Colonic mucosa (tissue), 4 donors: ENCODE results near the gene YWHAE. TPM values are rescaled to one million over a fixed set of nuclear protein-coding genes. Genes with fewer than 3 reads are reported as not detected.

ENCODE experiments used
- DNase-seq: peaks from one replicate; pipeline ENCODE4 v3.0.0-alpha.2; 2020
- H3K27ac ChIP-seq: fragments of 200-600 bp; one replicate; pipeline ENCODE4 v1.8.0; 2021
- H3K27me3 ChIP-seq: fragments of 200-600 bp; one replicate; pipeline ENCODE4 v1.8.0; 2021
- H3K36me3 ChIP-seq: fragments of 200-600 bp; one replicate; pipeline ENCODE4 v1.8.0; 2021
- H3K4me1 ChIP-seq: fragments of 200-600 bp; one replicate; pipeline ENCODE4 v1.8.0; 2021; ENCODE audit warnings: mild to moderate bottlenecking
- H3K4me3 ChIP-seq: fragments of 200-600 bp; one replicate; pipeline ENCODE4 v1.8.0; 2021
- H3K9ac ChIP-seq, 2 donors: one replicate each; pipeline ENCODE4 v1.7.0; 2013; ENCODE audit warnings: control low read depth in 2 of 2, low read depth in 2 of 2, low read length in 2 of 2
- H3K9me3 ChIP-seq: fragments of 200-600 bp; one replicate; pipeline ENCODE4 v1.8.0; 2021
- intact Hi-C: fragments of 100-400 bp; cut with DNase I; formaldehyde crosslinking; loops from one replicate; pipeline ENCODE4 v1.14.1; 2022
- total RNA-seq, 2 donors: library from RNA; stranded (reverse); fragmentation: NEBNext Ultra II Directional in 1 of 2; extraction: Animal tissue kit (Norgen Biotek cat#: 25700) in 1 of 2; gene quantifications; one replicate each; pipeline ENCODE4 v1.2.1, GENCODE V29; 2021
- TF ChIP-seq, protein P1 (sequence below): fragments of 200-600 bp; IDR thresholded peaks from one replicate; pipeline ENCODE4 v1.8.0; 2022; ENCODE audit warnings: antibody characterized with exemption, mild to moderate bottlenecking
- donor health status: healthy.
- donor health status: DM: no; HTN: no; CAD: no.
- donor health status: DM: no; HTN: no; CAD: no.

YWHAE gene
- total RNA-seq, 2 donors from 2014 or later, result 533 to 644 TPM

GRCh38 chr17:1302761-1303160, 97.3 kb downstream of the YWHAE start:
- TF ChIP-seq, protein P1, sequence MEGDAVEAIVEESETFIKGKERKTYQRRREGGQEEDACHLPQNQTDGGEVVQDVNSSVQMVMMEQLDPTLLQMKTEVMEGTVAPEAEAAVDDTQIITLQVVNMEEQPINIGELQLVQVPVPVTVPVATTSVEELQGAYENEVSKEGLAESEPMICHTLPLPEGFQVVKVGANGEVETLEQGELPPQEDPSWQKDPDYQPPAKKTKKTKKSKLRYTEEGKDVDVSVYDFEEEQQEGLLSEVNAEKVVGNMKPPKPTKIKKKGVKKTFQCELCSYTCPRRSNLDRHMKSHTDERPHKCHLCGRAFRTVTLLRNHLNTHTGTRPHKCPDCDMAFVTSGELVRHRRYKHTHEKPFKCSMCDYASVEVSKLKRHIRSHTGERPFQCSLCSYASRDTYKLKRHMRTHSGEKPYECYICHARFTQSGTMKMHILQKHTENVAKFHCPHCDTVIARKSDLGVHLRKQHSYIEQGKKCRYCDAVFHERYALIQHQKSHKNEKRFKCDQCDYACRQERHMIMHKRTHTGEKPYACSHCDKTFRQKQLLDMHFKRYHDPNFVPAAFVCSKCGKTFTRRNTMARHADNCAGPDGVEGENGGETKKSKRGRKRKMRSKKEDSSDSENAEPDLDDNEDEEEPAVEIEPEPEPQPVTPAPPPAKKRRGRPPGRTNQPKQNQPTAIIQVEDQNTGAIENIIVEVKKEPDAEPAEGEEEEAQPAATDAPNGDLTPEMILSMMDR, result no peak
- H3K4me1 ChIP-seq, result no peaks in the 10 kb centered on the region
- H3K4me3 ChIP-seq, result no peak overlapping the region
- no peak overlapping the region for H3K27ac ChIP-seq
- no peaks in the 10 kb centered on the region for H3K9me3 ChIP-seq
- H3K36me3 ChIP-seq, result no peaks in the 10 kb centered on the region
- no peak overlapping the region for H3K9ac ChIP-seq
- intact Hi-C loops, result no loop called here
- DNase-seq, result no peak
- H3K27me3 ChIP-seq, result no peaks in the 10 kb centered on the region

DNA sequence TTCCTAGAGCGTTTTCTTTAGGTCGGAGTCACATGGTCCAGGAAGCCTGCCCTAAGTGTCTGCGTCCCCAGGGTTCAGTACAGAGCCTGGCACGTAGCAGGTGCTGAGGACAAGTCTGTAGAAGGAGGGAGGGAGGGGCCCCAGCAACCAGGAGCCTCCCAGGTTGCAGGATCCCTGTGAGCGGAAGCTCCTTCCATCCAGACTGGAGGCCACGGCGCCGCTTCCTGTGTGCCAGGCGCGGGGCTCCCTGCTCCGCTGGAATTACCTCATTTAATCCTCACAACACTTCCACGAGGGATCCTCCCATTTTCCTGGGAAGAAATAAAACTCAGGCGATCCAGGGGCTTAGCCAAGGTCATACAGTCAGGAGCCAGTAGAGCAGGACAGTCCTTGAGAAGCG, 98.5 kb downstream of the YWHAE start:
- DNase-seq, result no peak
- TF ChIP-seq, protein P1, result no peak
- Histone ChIP-seq H3K9me3 (no peaks in the 10 kb centered on the region), H3K9ac (no peak overlapping the region), H3K36me3 (no peaks in the 10 kb centered on the region), H3K27ac (no peak overlapping the region), H3K4me3 (no peak overlapping the region), H3K27me3 (no peaks in the 10 kb centered on the region), H3K4me1 (no peaks in the 10 kb centered on the region)
- intact Hi-C loops, result no loop called here

DNA sequence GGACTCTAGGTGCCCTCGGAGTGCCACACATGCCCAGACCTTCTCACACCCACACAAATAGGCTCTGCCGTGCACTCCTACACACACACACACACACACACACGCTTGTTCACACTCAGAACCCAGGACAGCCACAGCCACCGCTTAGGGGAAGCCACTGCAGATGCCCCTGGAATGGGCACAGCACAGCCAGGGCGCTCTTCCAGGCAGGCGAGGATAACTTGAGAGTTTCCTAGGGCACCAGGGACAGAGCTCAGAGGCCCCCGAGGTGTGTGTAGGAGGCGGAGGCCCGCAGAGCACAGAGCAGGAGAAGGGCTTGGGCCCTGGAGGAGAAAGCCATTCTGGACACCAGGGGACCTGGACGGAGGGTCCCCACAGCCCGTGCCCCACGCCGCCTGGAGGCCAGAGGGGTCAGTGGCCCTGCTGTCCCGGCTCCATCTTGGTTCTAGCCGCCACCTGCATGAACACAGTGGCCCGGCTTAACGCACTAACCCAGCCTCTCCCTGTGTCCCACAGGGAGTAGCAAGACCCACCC, 99.6 kb downstream of the YWHAE start:
- Histone ChIP-seq H3K27me3 (no peaks in the 10 kb centered on the region), H3K27ac (no peak overlapping the region), H3K4me1 (no peaks in the 10 kb centered on the region), H3K9me3 (no peaks in the 10 kb centered on the region), H3K9ac (no peak overlapping the region), H3K36me3 (no peaks in the 10 kb centered on the region), H3K4me3 (no peak overlapping the region)
- DNase-seq, result no peak
- TF ChIP-seq, protein P1, result no peak
- intact Hi-C loops, result no loop called here

- Histone ChIP-seq H3K4me3 (no peak overlapping the region), H3K4me1 (no peaks in the 10 kb centered on the region), H3K27ac (no peak overlapping the region), H3K9ac (no peak overlapping the region), H3K36me3 (no peaks in the 10 kb centered on the region), H3K27me3 (no peaks in the 10 kb centered on the region), H3K9me3 (no peaks in the 10 kb centered on the region)
- intact Hi-C loops, result no loop called here
- DNase-seq, result no peak
- TF ChIP-seq, protein P1, result no peak
Measured at GRCh38 chr17:1299552-1300370, 100.3 kb downstream of the YWHAE start.

GRCh38 chr17:1298606-1299005, 101.4 kb downstream of the YWHAE start:
- intact Hi-C loops, result no loop called here
- no peak for DNase-seq
- no peaks in the 10 kb centered on the region for H3K4me1 ChIP-seq
- no peaks in the 10 kb centered on the region for H3K27me3 ChIP-seq
- no peaks in the 10 kb centered on the region for H3K36me3 ChIP-seq
- no peak overlapping the region for H3K9ac ChIP-seq
- no peak overlapping the region for H3K4me3 ChIP-seq
- no peaks in the 10 kb centered on the region for H3K9me3 ChIP-seq
- H3K27ac ChIP-seq, result no peak overlapping the region
- TF ChIP-seq, protein P1, result no peak

Other genes with a start within 250 kb of the YWHAE start
- gene ABR, start 220.2 kb downstream of the YWHAE start, total RNA-seq, result 100 to 1,000 TPM; 243 to 326 TPM
- not detected for gene BHLHA9, start 129.8 kb downstream of the YWHAE start, total RNA-seq
- gene TRARG1, start 120.6 kb downstream of the YWHAE start, total RNA-seq, result under 1 TPM; 0.07 to 0.08 TPM
- 10 to 100 TPM; 74.5 to 82.0 TPM for gene CRK, start 56.0 kb upstream of the YWHAE start, total RNA-seq
- gene MYO1C, start 92.5 kb upstream of the YWHAE start, total RNA-seq, result 100 to 1,000 TPM; 280 to 315 TPM
- gene INPP5K, start 116.4 kb upstream of the YWHAE start, total RNA-seq, result 10 to 100 TPM; 27.6 to 35.5 TPM
- gene PITPNA, start 162.6 kb upstream of the YWHAE start, total RNA-seq, result 10 to 100 TPM; 77.8 to 83.2 TPM
- gene SLC43A2, start 228.6 kb upstream of the YWHAE start, total RNA-seq, result 10 to 100 TPM; 29.3 to 38.7 TPM
- 1 to 10 TPM; 6.3 to 7.7 TPM for gene SCARF1, start 245.5 kb upstream of the YWHAE start, total RNA-seq
- gene RILP, start 249.6 kb upstream of the YWHAE start, total RNA-seq, result 10 to 100 TPM; 35.7 to 40.4 TPM